Smooth muscle cell (in vitro differentiated cells): Measurements from ENCODE around the gene VMAC. TPM values are rescaled to one million over a fixed set of nuclear protein-coding genes. Genes with fewer than 3 reads are reported as not detected.

Source experiments
- DNase-seq: peaks from one replicate; lab custom pipeline; 2025; ENCODE audit not compliant: unreplicated experiment; lab: John Stamatoyannopoulos, UW
- H2AFZ ChIP-seq: fragments of 200-600 bp; sonication (generic); 2 replicates; pipeline ENCODE4 v1.6.0; 2016; ENCODE audit warnings: antibody characterized with exemption, low read depth, mild to moderate bottlenecking
- H3F3A ChIP-seq: fragments of 200-600 bp; sonication (generic); 2 replicates; pipeline ENCODE4 v1.6.0; 2017; ENCODE audit warnings: antibody characterized with exemption, low read depth
- H3K27ac ChIP-seq: fragments of 200-600 bp; sonication (generic); 2 replicates; pipeline ENCODE4 v1.5.1; 2016; ENCODE audit warnings: low read depth, mild to moderate bottlenecking
- H3K27me3 ChIP-seq: fragments of 200-600 bp; sonication (generic); 2 replicates; pipeline ENCODE4 v1.6.1; 2016; ENCODE audit warnings: low read depth, mild to moderate bottlenecking
- H3K36me3 ChIP-seq: fragments of 200-600 bp; sonication (generic); 2 replicates; pipeline ENCODE4 v1.5.1; 2016; ENCODE audit warnings: low read depth
- H3K4me1 ChIP-seq: fragments of 200-600 bp; sonication (generic); 2 replicates; pipeline ENCODE4 v1.5.1; 2016; ENCODE audit warnings: low read depth
- H3K4me2 ChIP-seq: fragments of 200-600 bp; sonication (generic); 2 replicates; pipeline ENCODE4 v1.6.0; 2016; ENCODE audit warnings: mild to moderate bottlenecking
- H3K4me3 ChIP-seq: fragments of 200-600 bp; sonication (generic); 2 replicates; pipeline ENCODE4 v1.5.1; 2016; ENCODE audit warnings: mild to moderate bottlenecking
- H3K79me2 ChIP-seq: fragments of 200-600 bp; sonication (generic); 2 replicates; pipeline ENCODE4 v1.6.0; 2016; ENCODE audit warnings: low read depth, mild to moderate bottlenecking
- H3K9ac ChIP-seq: fragments of 200-600 bp; sonication (generic); 2 replicates; pipeline ENCODE4 v1.6.0; 2016; ENCODE audit warnings: low read depth
- H3K9me3 ChIP-seq: fragments of 200-600 bp; sonication (generic); replicated peaks from 2 replicates; pipeline ENCODE4 v1.5.1; 2016; ENCODE audit warnings: low read depth
- H4K20me1 ChIP-seq: fragments of 200-600 bp; sonication (generic); 2 replicates; pipeline ENCODE4 v1.6.0; 2016; ENCODE audit warnings: low read depth
- CTCF ChIP-seq: fragments of 200-600 bp; sonication (generic); IDR thresholded peaks from 2 replicates; pipeline ENCODE4 v1.5.1; 2017; ENCODE audit warnings: borderline replicate concordance, mild to moderate bottlenecking, antibody characterized with exemption; ENCODE audit not compliant: insufficient read depth, poor library complexity, severe bottlenecking
- WGBS: methylation state at CpG from one replicate; pipeline ENCODE4 v1.1.7; 2016; ENCODE audit warnings: low lambda C conversion rate; 5-methylcytosine and 5-hydroxymethylcytosine counted together
- polyA plus RNA-seq: library from polyadenylated mRNA; unstranded; fragments of >200 nt; fragmentation: Nextera tagmentation; extraction: Ambion mirVana; gene quantifications from 2 replicates; pipeline ENCODE4 v1.2.1, GENCODE V29; 2016
- total RNA-seq: library from RNA; depleted of rRNA; stranded (reverse); fragments of >200 nt; gene quantifications from 2 replicates; pipeline ENCODE4 v1.2.3, GENCODE V29; 2014

The VMAC gene
- total and polyA plus RNA-seq, 2 experiments from 2014 or later = 0.36 to 0.95 TPM

GRCh38 chr19:5892772-5893275, 11.8 kb upstream of the VMAC start:
- Histone ChIP-seq H3K36me3 (no peaks in the 10 kb centered on the region), H2AFZ (no peak overlapping the region), H3K4me3 (no peak overlapping the region), H3K79me2 (no peaks in the 10 kb centered on the region), H3K4me1 (no peaks in the 10 kb centered on the region), H4K20me1 (peaks cover 39% of the 10 kb centered on the region), H3K9ac (no peak overlapping the region), H3K27ac (no peak overlapping the region), H3K9me3 (no peaks in the 10 kb centered on the region), H3K27me3 (no peaks in the 10 kb centered on the region), H3K4me2 (no peak overlapping the region), H3F3A (no peaks in the 10 kb centered on the region)
- 81% methylated on average over 15 of the region's 15 CpGs for WGBS
- DNase-seq = no peak
- no peak for TF ChIP-seq CTCF

DNA sequence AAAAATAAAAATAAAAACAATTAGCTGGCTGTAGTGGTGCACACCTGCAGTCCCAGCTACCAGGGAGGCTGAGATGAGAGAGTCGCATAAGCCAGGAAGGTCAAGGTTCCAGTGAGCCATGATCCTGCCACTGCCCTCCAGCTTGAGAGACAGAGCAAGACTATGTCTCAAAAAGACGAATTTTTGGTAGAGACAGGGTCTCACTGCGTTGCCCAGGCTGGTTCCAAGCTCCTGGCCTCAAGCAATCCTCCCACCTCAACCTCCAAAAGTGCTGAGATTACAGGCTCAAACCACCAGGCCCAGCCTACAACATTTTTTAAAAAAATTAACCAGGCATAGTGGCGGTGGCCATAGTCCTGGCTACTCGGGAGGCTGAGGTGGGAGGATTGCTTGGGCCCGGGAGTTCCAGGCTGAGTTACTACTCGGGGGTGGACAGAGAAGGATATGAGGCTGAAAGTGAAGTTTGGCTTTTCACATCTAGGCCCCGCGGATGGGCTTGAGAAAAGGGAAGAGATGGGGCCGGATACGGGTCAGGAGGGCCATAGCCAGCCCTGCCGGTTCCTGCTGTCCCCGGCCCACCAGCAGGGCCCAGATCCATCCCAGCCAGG, 11.3 kb upstream of the VMAC start:
- Histone ChIP-seq H3K79me2 (peaks cover 3% of the 10 kb centered on the region), H3K27me3 (no peaks in the 10 kb centered on the region), H3K36me3 (no peaks in the 10 kb centered on the region), H3F3A (no peaks in the 10 kb centered on the region), H3K9ac (no peak overlapping the region), H3K4me2 (no peak overlapping the region), H2AFZ (no peak overlapping the region), H4K20me1 (peaks cover 45% of the 10 kb centered on the region), H3K4me1 (no peaks in the 10 kb centered on the region), H3K9me3 (no peaks in the 10 kb centered on the region), H3K27ac (no peak overlapping the region), H3K4me3 (no peak overlapping the region)
- no peak for TF ChIP-seq CTCF
- 81% methylated on average over 13 of the region's 13 CpGs for WGBS
- no peak for DNase-seq

- no peak for DNase-seq
- Histone ChIP-seq H3K4me1 (no peaks in the 10 kb centered on the region), H3K79me2 (peaks cover 6% of the 10 kb centered on the region), H3K36me3 (no peaks in the 10 kb centered on the region), H3K27me3 (no peaks in the 10 kb centered on the region), H3K4me3 (no peak overlapping the region), H2AFZ (no peak overlapping the region), H3K9me3 (no peaks in the 10 kb centered on the region), H3K27ac (no peak overlapping the region), H3F3A (no peaks in the 10 kb centered on the region), H3K9ac (no peak overlapping the region), H3K4me2 (no peak overlapping the region), H4K20me1 (peaks cover 51% of the 10 kb centered on the region)
- WGBS = 64% methylated on average over 28 of the region's 28 CpGs
- TF ChIP-seq CTCF = no peak
Measured at GRCh38 chr19:5893907-5894703, 10.6 kb upstream of the VMAC start.
